ENCODE results near the gene SHLD3. TPM values are rescaled to one million over a fixed set of nuclear protein-coding genes. Genes with fewer than 3 reads are reported as not detected.

Gene SHLD3
- total RNA-seq, 1 experiment from 2014 or later, result 2.9 TPM

- Mint-ChIP-seq H3K27me3 (ENCODE audit: low read depth) (no peaks in the 10 kb centered on the region), H3K27ac (no peak overlapping the region), H3K36me3 (ENCODE audit: insufficient read depth in 1 of 3, low read depth in 3 of 3) (peaks cover 0 to 21% (median 2%) of the 10 kb centered on the region in 3 experiments; a peak in 4 of 7 replicates), H3K9me3 (no peaks in the 10 kb centered on the region), H3K4me1 (no peaks in the 10 kb centered on the region), H3K4me3 (no peak overlapping the region)
- Histone ChIP-seq H3K27me3 (ENCODE audit: insufficient read depth, low read length) (no peaks in the 10 kb centered on the region), H3K79me2 (ENCODE audit: insufficient read depth, low read length) (no peaks in the 10 kb centered on the region), H3K23me2 (ENCODE audit: insufficient read length, low read depth, low read length, poor library complexity, severe bottlenecking) (no peaks in the 10 kb centered on the region), H3K56ac (ENCODE audit: insufficient read length, low read depth, low read length) (no peak overlapping the region), H3K4me2 (ENCODE audit: insufficient read depth, insufficient read length, low read length) (no peak overlapping the region), H2BK20ac (ENCODE audit: low read depth, low read length, poor library complexity, severe bottlenecking) (no peak overlapping the region), H4K91ac (ENCODE audit: insufficient read length, low read depth, low read length) (no peak overlapping the region), H3K23ac (ENCODE audit: insufficient read length, low read depth, low read length) (no peak overlapping the region), H3K18ac (ENCODE audit: insufficient read length, low read depth, low read length) (no peak overlapping the region), H4K8ac (replicated peaks; ENCODE audit: insufficient read length, low read depth, low read length) (no peak overlapping the region), H3K4ac (ENCODE audit: low read depth, low read length) (no peak overlapping the region), H2AK5ac (ENCODE audit: insufficient read length, low read length) (no peak overlapping the region), H3T11ph (ENCODE audit: low read length) (no peak overlapping the region), H3K4me1 (ENCODE audit: insufficient read depth, low read length) (no peaks in the 10 kb centered on the region), H2BK120ac (ENCODE audit: low read depth, low read length, poor library complexity, severe bottlenecking) (no peak overlapping the region), H2BK15ac (ENCODE audit: low read depth, low read length) (no peak overlapping the region), H4K20me1 (ENCODE audit: control insufficient read depth, insufficient read depth, insufficient read length) (no peaks in the 10 kb centered on the region), H2BK5ac (ENCODE audit: insufficient read length, low read length) (no peak overlapping the region), H3K9me3 (ENCODE audit: control insufficient read depth, low read depth, low read length) (no peaks in the 10 kb centered on the region), H3K14ac (ENCODE audit: insufficient read depth, low read length) (no peak overlapping the region), H2AFZ (ENCODE audit: low read length) (no peak overlapping the region), H3K9ac (ENCODE audit: extremely low read depth, insufficient read length, low read length) (no peak overlapping the region), H2BK12ac (ENCODE audit: insufficient read length, low read depth, low read length) (no peak overlapping the region), H3K79me1 (ENCODE audit: insufficient read depth, low read depth, low read length, poor library complexity, severe bottlenecking) (no peaks in the 10 kb centered on the region), H3K27ac (ENCODE audit: insufficient read length, low read depth, low read length) (no peak overlapping the region), H4K5ac (ENCODE audit: insufficient read length, low read depth, low read length) (no peak overlapping the region)
- TF ChIP-seq CTCF (conservative IDR thresholded peaks at IDR 0.05), result no peak
- WGBS (ENCODE audit: extremely low coverage, insufficient read length, low lambda C conversion rate), result 100% methylated on average over 1 of the region's 7 CpGs
- no peak for DNase-seq
Measured at GRCh38 chr5:65668696-65669095, 43.9 kb downstream of the SHLD3 start.
